ENCODE data around the gene ABCA6. TPM values are rescaled to one million over a fixed set of nuclear protein-coding genes. Genes with fewer than 3 reads are reported as not detected.

The ABCA6 gene
- total RNA-seq, 1 donor = 3.9 TPM

DNA sequence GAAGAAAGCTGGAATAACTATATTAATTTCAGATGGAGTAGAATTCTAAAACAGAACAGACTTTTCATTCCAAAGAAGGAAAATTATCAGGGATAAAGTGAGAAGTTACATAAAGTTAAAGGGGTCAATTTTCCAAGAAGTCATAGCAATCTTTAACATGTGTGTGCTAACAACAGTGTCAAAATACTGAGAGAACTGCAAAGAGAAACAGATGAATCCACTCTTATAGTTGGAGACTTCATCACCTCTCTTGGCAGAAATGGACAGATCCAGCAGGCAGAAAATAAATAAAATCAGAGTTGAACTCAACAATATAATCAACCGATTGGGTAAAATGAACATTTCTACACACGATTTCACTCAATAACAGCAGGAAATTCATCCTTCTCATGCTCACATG is 86.4 kb downstream of the ABCA6 start:
- TF ChIP-seq, protein P1, sequence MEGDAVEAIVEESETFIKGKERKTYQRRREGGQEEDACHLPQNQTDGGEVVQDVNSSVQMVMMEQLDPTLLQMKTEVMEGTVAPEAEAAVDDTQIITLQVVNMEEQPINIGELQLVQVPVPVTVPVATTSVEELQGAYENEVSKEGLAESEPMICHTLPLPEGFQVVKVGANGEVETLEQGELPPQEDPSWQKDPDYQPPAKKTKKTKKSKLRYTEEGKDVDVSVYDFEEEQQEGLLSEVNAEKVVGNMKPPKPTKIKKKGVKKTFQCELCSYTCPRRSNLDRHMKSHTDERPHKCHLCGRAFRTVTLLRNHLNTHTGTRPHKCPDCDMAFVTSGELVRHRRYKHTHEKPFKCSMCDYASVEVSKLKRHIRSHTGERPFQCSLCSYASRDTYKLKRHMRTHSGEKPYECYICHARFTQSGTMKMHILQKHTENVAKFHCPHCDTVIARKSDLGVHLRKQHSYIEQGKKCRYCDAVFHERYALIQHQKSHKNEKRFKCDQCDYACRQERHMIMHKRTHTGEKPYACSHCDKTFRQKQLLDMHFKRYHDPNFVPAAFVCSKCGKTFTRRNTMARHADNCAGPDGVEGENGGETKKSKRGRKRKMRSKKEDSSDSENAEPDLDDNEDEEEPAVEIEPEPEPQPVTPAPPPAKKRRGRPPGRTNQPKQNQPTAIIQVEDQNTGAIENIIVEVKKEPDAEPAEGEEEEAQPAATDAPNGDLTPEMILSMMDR (IDR thresholded peaks at IDR 0.05; ENCODE audit: insufficient read depth, low read depth, low read length) = no peak
- no peak overlapping the region for H3K4me3 ChIP-seq (ENCODE audit: low read depth, low read length)
- DNase-seq (ENCODE audit: low read depth) = no peak

DNA sequence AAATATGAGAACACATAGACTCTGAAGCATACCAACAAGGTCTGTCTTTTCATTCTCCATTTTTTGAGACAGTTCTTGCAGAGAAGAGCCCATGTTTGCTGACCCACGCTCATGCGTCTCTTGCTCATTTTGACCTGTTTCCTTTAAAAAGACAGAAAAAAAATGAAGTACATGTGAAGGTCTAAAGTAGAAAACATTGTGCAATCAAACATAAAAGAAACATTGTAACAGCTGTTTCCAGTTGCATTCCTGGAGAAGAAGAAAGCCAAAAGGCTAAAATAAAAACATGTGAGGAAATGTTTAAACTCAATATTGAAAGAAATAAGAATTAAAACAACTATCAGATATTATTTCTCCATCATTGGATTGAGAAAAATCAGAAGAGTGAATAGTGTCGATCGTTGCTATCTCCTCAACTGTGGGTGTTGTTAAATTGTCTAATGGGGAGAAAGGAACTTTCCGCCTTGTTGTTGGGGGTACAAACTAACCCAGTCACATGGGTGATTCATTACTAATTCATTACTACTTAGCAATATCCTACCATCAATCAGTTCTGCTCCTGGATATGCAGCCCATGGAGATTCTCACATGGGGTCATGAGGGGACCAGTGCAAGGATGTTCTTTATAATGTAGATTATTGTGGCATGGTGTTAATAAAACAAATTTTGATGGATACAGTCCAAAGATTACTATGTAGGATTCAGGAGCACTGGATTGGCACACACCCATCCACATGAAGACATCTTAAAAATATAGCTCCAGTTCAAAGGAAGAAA is 90.5 kb downstream of the ABCA6 start:
- peak; percentile 85 for DNase-seq (ENCODE audit: low read depth)
- TF ChIP-seq, protein P1 (IDR thresholded peaks at IDR 0.05; ENCODE audit: insufficient read depth, low read depth, low read length) = no peak
- H3K4me3 ChIP-seq (ENCODE audit: low read depth, low read length) = no peak overlapping the region

DNA sequence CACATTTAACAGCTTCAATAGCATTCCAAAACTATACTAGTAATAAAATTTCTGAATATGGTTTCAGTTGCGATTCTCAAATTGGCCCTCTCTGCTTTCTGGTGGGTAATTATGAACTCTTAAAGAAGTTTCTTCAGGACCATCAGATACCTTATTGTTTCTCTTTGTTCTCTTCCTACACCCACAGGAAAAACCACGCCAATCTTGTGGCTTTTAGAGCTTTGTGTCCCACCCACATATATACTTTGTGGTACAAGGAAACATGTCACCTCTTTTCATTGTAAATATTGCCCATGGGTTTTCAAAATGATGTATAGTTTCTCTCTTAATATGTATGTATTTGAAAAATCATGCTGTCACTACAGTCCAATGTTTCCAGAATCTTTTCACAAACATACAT is 93.1 kb downstream of the ABCA6 start:
- DNase-seq (ENCODE audit: low read depth) = no peak
- TF ChIP-seq, protein P1 (IDR thresholded peaks at IDR 0.05; ENCODE audit: insufficient read depth, low read depth, low read length) = no peak
- H3K4me3 ChIP-seq (ENCODE audit: low read depth, low read length) = no peak overlapping the region

GRCh38 chr17:69047368-69048263 is 94.1 kb downstream of the ABCA6 start:
- H3K4me3 ChIP-seq (ENCODE audit: low read depth, low read length) = no peak overlapping the region
- peak; percentile 94 for DNase-seq (ENCODE audit: low read depth)
- TF ChIP-seq, protein P1 (IDR thresholded peaks at IDR 0.05; ENCODE audit: insufficient read depth, low read depth, low read length) = no peak

GRCh38 chr17:69046121-69046807 is 95.4 kb downstream of the ABCA6 start:
- peak; percentile 83 for DNase-seq (ENCODE audit: low read depth)
- TF ChIP-seq, protein P1 (IDR thresholded peaks at IDR 0.05; ENCODE audit: insufficient read depth, low read depth, low read length) = peak; percentile 24
- no peak overlapping the region for H3K4me3 ChIP-seq (ENCODE audit: low read depth, low read length)

- peak; percentile 70 for DNase-seq (ENCODE audit: low read depth)
- no peak overlapping the region for H3K4me3 ChIP-seq (ENCODE audit: low read depth, low read length)
- TF ChIP-seq, protein P1 (IDR thresholded peaks at IDR 0.05; ENCODE audit: insufficient read depth, low read depth, low read length) = no peak
These were observed 96.0 kb downstream of the ABCA6 start for GRCh38 chr17:69045646-69046045.
